Measurements from ENCODE around the gene TMEM59. TPM values are rescaled to one million over a fixed set of nuclear protein-coding genes. Genes with fewer than 3 reads are reported as not detected.

Gene TMEM59
- total RNA-seq, 1 experiment from 2014 or later: 116 TPM

DNA sequence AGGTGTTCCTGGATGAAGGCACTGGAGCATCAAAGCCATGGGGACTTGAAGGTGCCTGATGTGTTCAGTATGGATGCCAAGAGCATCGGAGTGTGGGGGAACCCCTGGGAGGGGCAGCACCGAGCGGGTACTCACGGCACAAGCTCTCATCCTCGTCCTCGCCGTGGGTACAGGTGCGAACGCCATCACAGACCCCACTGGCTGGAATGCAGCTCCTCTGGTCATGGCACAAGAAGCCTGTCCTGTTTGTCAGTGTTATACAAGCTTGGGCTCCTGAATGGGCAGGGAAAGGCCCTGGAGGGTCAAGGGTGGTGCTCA is 41.0 kb downstream of the TMEM59 start:
- Mint-ChIP-seq H3K4me3 (ENCODE audit: unreplicated experiment) (no peak overlapping the region), H3K36me3 (ENCODE audit: insufficient read depth, unreplicated experiment) (no peaks in the 10 kb centered on the region), H3K4me1 (ENCODE audit: low read depth, unreplicated experiment) (peaks cover 14% of the 10 kb centered on the region), H3K27me3 (ENCODE audit: insufficient read depth, unreplicated experiment) (no peaks in the 10 kb centered on the region), H3K9me3 (ENCODE audit: unreplicated experiment) (no peaks in the 10 kb centered on the region), H3K27ac (ENCODE audit: unreplicated experiment) (no peak overlapping the region)
- H3K4me1 ChIP-seq: peaks cover 10% of the 10 kb centered on the region
- BruUV-seq (replicated peaks): no TSS peak
- DNase-seq: no peak
- intact Hi-C loops (cut with micrococcal nuclease; ENCODE audit: unreplicated experiment): no loop called here
- H3K4me3 ChIP-seq (ENCODE audit: low read depth, low read length): no peak overlapping the region
- POLR2A ChIA-PET: no interaction called here
- CTCF ChIA-PET: no interaction called here
- TF ChIP-seq CTCF (IDR thresholded peaks at IDR 0.05; ENCODE audit: insufficient read depth in 1 of 2, low read depth in 1 of 2, low read length in 1 of 2, severe bottlenecking in 1 of 2, unreplicated experiment in 1 of 2): no peak
- H3K27me3 ChIP-seq (replicated peaks; ENCODE audit: control insufficient read depth, insufficient read depth, low read length): no peaks in the 10 kb centered on the region
- H3K9me3 ChIP-seq: no peaks in the 10 kb centered on the region
- H3K36me3 ChIP-seq (ENCODE audit: control insufficient read depth, insufficient read depth, low read length): no peaks in the 10 kb centered on the region

- H3K36me3 Mint-ChIP-seq (ENCODE audit: insufficient read depth, unreplicated experiment): no peaks in the 10 kb centered on the region
- no peak overlapping the region for H3K4me3 Mint-ChIP-seq (ENCODE audit: unreplicated experiment)
- Histone ChIP-seq H3K4me3 (ENCODE audit: low read depth, low read length) (no peak overlapping the region), H3K9me3 (no peaks in the 10 kb centered on the region), H3K4me1 (peaks cover 9% of the 10 kb centered on the region), H3K27me3 (replicated peaks; ENCODE audit: control insufficient read depth, insufficient read depth, low read length) (no peaks in the 10 kb centered on the region), H3K36me3 (ENCODE audit: control insufficient read depth, insufficient read depth, low read length) (no peaks in the 10 kb centered on the region)
- POLR2A ChIA-PET: no interaction called here
- H3K9me3 Mint-ChIP-seq (ENCODE audit: unreplicated experiment): no peaks in the 10 kb centered on the region
- intact Hi-C loops (cut with micrococcal nuclease; ENCODE audit: unreplicated experiment): no loop called here
- peaks cover 14% of the 10 kb centered on the region for H3K4me1 Mint-ChIP-seq (ENCODE audit: low read depth, unreplicated experiment)
- no peaks in the 10 kb centered on the region for H3K27me3 Mint-ChIP-seq (ENCODE audit: insufficient read depth, unreplicated experiment)
- CTCF ChIA-PET: no interaction called here
- no peak for DNase-seq
- H3K27ac Mint-ChIP-seq (ENCODE audit: unreplicated experiment): no peak overlapping the region
- TF ChIP-seq CTCF (IDR thresholded peaks at IDR 0.05; ENCODE audit: insufficient read depth in 1 of 2, low read depth in 1 of 2, low read length in 1 of 2, severe bottlenecking in 1 of 2, unreplicated experiment in 1 of 2): no peak
- BruUV-seq (replicated peaks): no TSS peak
Observed at GRCh38 chr1:54011316-54012007, 41.5 kb downstream of the TMEM59 start.

DNA sequence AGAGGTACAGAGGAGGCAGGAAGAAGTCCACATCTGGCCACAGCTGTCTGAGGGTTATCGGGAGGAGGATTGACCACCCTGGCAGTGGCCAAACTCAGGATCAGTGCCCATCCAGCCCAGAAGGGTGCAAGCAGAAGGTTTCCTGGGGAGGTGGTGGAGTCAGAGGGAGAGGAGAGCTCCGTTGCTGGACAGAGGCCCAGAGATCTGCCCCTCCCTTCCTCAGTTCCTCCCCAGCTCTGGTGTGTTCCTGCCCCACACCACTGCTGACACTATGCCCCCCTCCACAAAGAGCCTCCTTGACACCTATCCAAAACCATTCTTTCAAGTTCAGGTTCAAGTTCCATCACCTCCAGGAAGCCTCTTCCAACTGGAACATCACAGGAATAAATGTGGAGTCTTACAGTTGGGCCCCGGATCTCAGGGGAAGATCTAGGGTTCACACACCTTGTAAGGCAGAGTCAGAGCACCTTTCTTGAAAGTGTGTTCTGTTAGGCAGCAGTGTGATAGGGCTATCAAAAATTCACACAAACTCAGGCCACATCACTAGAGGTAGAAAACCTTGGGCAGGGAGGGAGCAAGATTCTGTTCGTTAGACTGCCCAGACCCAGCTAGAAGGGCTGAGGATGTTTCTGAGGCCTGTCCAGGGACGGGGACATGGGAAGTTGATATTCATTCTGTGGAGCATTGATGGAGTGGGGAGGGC is 42.4 kb downstream of the TMEM59 start:
- H3K9me3 ChIP-seq: no peaks in the 10 kb centered on the region
- CTCF ChIA-PET: no interaction called here
- H3K27me3 ChIP-seq (replicated peaks; ENCODE audit: control insufficient read depth, insufficient read depth, low read length): no peaks in the 10 kb centered on the region
- Mint-ChIP-seq H3K27me3 (ENCODE audit: insufficient read depth, unreplicated experiment) (no peaks in the 10 kb centered on the region), H3K9me3 (ENCODE audit: unreplicated experiment) (no peaks in the 10 kb centered on the region), H3K27ac (ENCODE audit: unreplicated experiment) (no peak overlapping the region), H3K4me1 (ENCODE audit: low read depth, unreplicated experiment) (peaks cover 8% of the 10 kb centered on the region), H3K36me3 (ENCODE audit: insufficient read depth, unreplicated experiment) (no peaks in the 10 kb centered on the region), H3K4me3 (ENCODE audit: unreplicated experiment) (no peak overlapping the region)
- BruUV-seq (replicated peaks): no TSS peak
- H3K4me1 ChIP-seq: peaks cover 4% of the 10 kb centered on the region; the same call in 1 of the 2 replicates
- TF ChIP-seq CTCF (IDR thresholded peaks at IDR 0.05; ENCODE audit: insufficient read depth in 1 of 2, low read depth in 1 of 2, low read length in 1 of 2, severe bottlenecking in 1 of 2, unreplicated experiment in 1 of 2): no peak
- no peak for DNase-seq
- H3K4me3 ChIP-seq (ENCODE audit: low read depth, low read length): no peak overlapping the region
- intact Hi-C loops (cut with micrococcal nuclease; ENCODE audit: unreplicated experiment): no loop called here
- POLR2A ChIA-PET: no interaction called here
- no peaks in the 10 kb centered on the region for H3K36me3 ChIP-seq (ENCODE audit: control insufficient read depth, insufficient read depth, low read length)
